LNCaP clone FGC (cell line): ENCODE results near the gene SORCS2.

Source experiments
- DNase-seq: peaks from one replicate; pipeline ENCODE4 v3.0.0-alpha.2; 2011; ENCODE audit warnings: low read depth
- H3K4me3 ChIP-seq: 2 replicates; pipeline ENCODE4 v1.5.1; 2011; ENCODE audit warnings: mild to moderate bottlenecking, low read depth, low read length, control low read depth
- CTCF ChIP-seq: IDR thresholded peaks from 2 replicates; pipeline ENCODE4 v1.5.1; 2012; ENCODE audit warnings: mild to moderate bottlenecking; ENCODE audit not compliant: control insufficient read depth, insufficient read depth; ENCODE audit errors: extremely low read depth

The SORCS2 gene

GRCh38 chr4:7252051-7252450, 59.7 kb downstream of the SORCS2 start:
- no peak overlapping the region for H3K4me3 ChIP-seq
- no peak for DNase-seq
- TF ChIP-seq CTCF = no peak

GRCh38 chr4:7252510-7253340, 60.4 kb downstream of the SORCS2 start:
- H3K4me3 ChIP-seq = no peak overlapping the region
- no peak for DNase-seq
- no peak for TF ChIP-seq CTCF

- no peak overlapping the region for H3K4me3 ChIP-seq
- TF ChIP-seq CTCF = no peak
- no peak for DNase-seq
Observed at GRCh38 chr4:7253341-7253700, 61.0 kb downstream of the SORCS2 start.

- no peak for TF ChIP-seq CTCF
- no peak overlapping the region for H3K4me3 ChIP-seq
- DNase-seq = no peak
Observed at GRCh38 chr4:7253837-7254236, 61.5 kb downstream of the SORCS2 start.

- no peak for TF ChIP-seq CTCF
- DNase-seq = no peak
Observed at GRCh38 chr4:7254736-7255487, 62.6 kb downstream of the SORCS2 start.

GRCh38 chr4:7255488-7255881, 63.1 kb downstream of the SORCS2 start:
- no peak for DNase-seq
- TF ChIP-seq CTCF = no peak
- no peak overlapping the region for H3K4me3 ChIP-seq

More at GRCh38 chr4:7254736-7255487, 62.6 kb downstream of the SORCS2 start:
- no peak overlapping the region for H3K4me3 ChIP-seq
